Spleen (tissue), 7 donors: ENCODE results near the gene TTC34.

Experiments used
- POLR2A ChIP-seq, 3 donors: fragments of 450-650 bp; IDR thresholded peaks; one replicate each; pipeline ENCODE4 v1.5.1; 2017; ENCODE audit warnings: antibody characterized with exemption in 3 of 3, mild to moderate bottlenecking in 1 of 3
- TF ChIP-seq, protein P1 (sequence below), 11 experiments: fragments of 200-600 bp in 7 of 11; fragments of 450-650 bp in 4 of 11; sonication (generic) in 4 of 11; IDR thresholded peaks in 8 of 11; conservative IDR thresholded peaks in 3 of 11; 1 replicate in 7 of 11; 2 replicates in 4 of 11; pipeline versions ENCODE4 v1.4.0 to v1.8.0; 2016 to 2021; ENCODE audit warnings: antibody characterized with exemption in 11 of 11, inconsistent platforms in 4 of 11, mild to moderate bottlenecking in 1 of 11
- donor health status: DM: no; HTN: no; CAD: no; lungs with moderate emphysema.
- donor health status: DM: no; HTN: no; CAD: no.
- donor health status: DM: no; HTN: no; CAD: no.

DNA sequence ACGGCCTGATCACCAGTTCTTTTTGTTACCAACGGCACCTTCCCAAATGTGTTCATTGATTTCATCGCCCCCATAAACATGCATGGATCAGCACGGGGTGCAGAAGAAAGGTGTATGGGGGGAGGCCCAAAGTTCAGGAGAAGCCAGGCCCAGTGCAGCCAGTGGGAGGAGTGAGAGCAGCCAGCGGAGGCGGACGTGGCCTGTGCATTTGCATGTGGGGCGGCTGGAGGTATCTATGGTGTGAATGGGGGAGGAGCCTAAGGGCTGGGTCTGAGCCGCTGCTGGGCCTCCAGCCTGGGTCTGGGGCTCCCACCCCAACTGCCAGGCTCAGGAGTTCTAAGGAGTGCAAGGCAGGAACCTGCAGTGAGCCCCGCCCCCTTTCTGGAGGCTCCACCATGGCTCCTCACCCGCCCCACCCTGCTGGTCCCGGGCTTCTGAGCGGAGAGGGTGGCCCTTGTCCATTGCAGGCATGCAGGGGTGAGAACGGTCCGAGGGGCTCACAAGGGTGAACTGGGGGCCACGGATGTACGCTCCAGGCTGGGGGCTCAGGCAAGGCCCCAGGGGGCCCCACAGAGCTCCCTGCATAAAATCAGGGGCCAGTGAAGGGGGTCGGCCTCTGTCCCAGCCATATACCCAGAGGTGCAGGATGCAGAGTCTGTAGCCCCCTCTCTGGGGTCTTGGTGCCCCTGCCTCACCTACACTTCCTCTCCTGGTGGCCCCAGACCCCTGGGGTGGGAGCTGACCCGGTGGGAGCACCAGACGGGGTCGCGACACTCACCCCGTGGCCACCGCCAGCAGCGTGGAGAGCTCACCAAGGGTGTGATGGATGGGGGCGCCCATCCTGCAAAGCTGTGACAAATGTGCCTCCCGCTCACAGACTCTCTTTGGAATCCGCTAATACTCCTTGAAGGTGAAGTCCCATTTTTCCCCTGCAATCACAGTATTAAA is 31.3 kb upstream of the TTC34 start:
- TF ChIP-seq, protein P1, sequence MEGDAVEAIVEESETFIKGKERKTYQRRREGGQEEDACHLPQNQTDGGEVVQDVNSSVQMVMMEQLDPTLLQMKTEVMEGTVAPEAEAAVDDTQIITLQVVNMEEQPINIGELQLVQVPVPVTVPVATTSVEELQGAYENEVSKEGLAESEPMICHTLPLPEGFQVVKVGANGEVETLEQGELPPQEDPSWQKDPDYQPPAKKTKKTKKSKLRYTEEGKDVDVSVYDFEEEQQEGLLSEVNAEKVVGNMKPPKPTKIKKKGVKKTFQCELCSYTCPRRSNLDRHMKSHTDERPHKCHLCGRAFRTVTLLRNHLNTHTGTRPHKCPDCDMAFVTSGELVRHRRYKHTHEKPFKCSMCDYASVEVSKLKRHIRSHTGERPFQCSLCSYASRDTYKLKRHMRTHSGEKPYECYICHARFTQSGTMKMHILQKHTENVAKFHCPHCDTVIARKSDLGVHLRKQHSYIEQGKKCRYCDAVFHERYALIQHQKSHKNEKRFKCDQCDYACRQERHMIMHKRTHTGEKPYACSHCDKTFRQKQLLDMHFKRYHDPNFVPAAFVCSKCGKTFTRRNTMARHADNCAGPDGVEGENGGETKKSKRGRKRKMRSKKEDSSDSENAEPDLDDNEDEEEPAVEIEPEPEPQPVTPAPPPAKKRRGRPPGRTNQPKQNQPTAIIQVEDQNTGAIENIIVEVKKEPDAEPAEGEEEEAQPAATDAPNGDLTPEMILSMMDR (IDR thresholded peaks at IDR 0.05 in 8 of 11, conservative IDR thresholded peaks at IDR 0.05 in 3 of 11) = no peak
- no peak for TF ChIP-seq POLR2A (IDR thresholded peaks at IDR 0.05)
